Measurements from ENCODE around the gene UBE2E2.

Gene UBE2E2

DNA sequence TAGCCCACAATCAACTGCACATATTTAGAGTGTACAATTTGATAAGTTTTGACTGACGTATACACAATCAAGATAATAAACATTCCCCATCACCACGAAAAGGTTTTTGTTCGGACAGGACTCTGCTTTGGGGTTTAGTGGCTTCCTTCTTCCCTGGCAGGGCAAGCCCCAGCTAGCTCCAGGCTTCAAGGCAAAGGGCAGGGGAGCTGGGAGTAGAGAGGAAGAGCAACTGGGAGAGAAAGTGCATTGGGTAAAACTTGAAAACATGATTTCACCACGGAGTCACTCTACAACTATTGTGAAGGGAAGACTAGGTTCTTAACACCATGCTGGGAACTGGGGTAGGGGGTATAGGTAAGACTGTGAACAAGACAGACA is 417.5 kb downstream of the UBE2E2 start:
- DNase-seq (ENCODE audit: low spot score) = no peak

GRCh38 chr3:23623844-23624243 is 420.7 kb downstream of the UBE2E2 start:
- DNase-seq (ENCODE audit: low spot score) = no peak

DNA sequence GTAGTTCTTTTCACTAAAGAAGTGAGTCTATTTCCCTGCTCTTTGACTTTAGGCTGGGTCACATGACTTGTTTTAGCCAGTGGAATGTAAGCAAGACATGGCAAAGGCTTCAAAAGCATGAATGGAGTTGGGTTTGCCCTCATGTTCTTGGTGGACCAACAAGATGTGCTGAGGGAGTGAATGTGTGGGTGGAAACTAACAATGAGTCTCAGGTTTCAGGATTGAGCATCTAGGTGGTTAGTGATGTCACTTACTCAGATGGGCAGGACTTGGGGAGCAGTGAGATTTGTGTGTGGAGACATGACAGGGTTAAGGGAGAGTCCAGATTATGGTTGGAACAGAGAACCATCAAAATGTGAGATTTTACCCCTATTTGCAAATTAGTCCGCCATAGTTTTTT is 421.2 kb downstream of the UBE2E2 start:
- no peak for DNase-seq (ENCODE audit: low spot score)

DNA sequence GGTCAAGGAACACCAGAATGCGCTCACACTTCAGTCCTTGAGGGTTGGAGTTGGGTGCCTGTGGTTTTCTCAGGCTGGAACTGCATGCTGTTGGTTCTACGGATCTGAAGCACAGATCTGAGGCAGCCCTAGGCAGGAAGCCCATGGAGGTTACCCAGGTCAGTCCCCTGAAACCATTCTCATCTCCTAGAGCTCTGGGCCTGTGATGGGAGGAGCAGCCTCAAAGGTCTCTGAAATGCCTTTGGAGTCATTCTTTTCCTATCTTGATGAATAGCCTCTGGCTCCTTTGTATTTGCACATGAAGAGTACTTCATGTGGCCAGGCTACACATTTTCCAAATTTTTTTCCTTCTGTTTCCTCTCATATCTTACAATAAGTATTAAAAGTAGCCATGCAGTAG is 423.3 kb downstream of the UBE2E2 start:
- DNase-seq (ENCODE audit: low spot score) = no peak

- DNase-seq (ENCODE audit: low spot score) = no peak
Observed at GRCh38 chr3:23629181-23629894, 426.2 kb downstream of the UBE2E2 start.

GRCh38 chr3:23633261-23633960 is 430.3 kb downstream of the UBE2E2 start:
- no peak for DNase-seq (ENCODE audit: low spot score)

- no peak for DNase-seq (ENCODE audit: low spot score)
Observed at GRCh38 chr3:23637339-23637738, 434.2 kb downstream of the UBE2E2 start.

DNA sequence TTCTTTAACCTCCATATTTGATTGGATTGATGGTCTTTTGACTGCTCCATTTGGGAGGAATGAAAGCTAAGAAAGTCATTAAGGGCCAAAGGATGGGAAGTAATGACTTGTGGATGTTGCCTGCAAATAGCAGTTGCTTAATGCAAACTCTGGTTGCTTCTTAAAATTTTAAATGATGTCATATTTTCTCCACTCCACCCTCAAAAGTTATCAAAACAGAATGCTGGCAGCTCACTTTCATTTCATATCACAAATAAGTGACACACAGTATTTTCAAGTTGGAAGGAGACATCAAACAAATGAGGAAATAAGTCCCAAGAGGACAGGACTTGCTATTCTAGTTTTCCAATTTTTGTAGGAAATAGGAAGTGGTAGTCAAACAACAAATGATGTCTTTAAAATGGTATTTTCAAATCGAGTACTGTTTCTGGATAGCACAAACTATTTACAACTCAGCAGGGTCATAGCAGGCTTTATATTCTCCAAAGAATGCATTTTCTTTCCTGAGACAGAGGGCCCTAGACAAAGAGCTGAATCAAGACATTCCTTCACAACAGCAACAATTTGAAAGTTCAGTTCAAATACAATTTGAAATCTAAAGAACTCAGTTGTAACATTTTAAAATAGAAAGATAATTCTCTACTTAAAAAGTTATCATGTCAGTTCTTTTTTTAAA is 437.5 kb downstream of the UBE2E2 start:
- no peak for DNase-seq (ENCODE audit: low spot score)

Data from ecto neural progenitor cell (in vitro differentiated cells).